Stimulated activated CD4-positive, alpha-beta T cell treated with anti-CD3 and anti-CD28 coated beads, Interleukin-4, amount 100 ng/mL, for 24 hours (primary cell): Measurements from ENCODE around the gene HOXB5.
A peak's percentile ranks its signal among the peaks of the same experiment; 100 is the strongest.

ENCODE experiments used
- DNase-seq: peaks from one replicate; pipeline ENCODE4 v3.0.0-alpha.2; 2020

HOXB5 gene

DNA sequence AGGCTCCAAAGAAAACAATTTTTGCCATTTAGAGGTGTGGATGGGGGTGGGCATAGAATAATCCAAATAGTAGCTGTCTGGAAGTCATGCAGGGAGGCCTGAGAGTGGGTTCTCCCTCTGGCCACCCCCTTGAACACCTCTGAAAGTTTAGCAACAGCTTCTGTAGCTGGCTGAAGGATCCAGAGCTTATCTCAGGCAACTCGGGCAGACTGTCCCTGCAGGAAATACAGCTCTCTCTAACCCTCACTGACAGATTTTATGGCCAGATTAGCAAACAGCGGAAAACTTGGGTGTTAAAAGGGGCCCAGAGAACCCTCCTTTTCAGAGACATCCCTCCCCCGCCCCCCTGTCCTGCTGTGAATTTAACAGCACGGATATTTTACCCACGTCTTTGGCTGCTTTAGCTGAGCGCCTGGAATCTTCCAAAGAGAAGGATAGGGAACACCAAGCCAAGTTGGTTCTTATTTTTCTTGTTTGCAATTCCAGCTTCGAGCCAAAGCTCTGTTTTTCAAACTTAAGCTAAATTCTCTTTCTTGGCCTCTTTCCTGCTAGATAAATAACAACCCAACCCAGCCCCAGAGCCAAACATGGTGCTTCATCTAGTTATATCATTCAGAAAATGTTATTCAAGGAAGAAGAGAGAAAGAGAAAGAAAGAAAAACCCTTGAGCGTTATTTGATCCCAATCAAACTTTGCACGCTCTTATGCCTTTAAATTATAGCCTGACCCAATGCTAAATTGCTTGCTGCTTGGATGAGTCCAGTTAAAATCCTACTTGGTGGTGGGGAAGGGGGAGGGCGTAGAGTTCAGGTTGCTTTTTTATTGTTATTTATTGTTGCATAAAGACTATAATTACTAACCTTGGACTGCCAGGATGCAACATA is 46.4 kb downstream of the HOXB5 start:
- DNase-seq, result no peak

DNA sequence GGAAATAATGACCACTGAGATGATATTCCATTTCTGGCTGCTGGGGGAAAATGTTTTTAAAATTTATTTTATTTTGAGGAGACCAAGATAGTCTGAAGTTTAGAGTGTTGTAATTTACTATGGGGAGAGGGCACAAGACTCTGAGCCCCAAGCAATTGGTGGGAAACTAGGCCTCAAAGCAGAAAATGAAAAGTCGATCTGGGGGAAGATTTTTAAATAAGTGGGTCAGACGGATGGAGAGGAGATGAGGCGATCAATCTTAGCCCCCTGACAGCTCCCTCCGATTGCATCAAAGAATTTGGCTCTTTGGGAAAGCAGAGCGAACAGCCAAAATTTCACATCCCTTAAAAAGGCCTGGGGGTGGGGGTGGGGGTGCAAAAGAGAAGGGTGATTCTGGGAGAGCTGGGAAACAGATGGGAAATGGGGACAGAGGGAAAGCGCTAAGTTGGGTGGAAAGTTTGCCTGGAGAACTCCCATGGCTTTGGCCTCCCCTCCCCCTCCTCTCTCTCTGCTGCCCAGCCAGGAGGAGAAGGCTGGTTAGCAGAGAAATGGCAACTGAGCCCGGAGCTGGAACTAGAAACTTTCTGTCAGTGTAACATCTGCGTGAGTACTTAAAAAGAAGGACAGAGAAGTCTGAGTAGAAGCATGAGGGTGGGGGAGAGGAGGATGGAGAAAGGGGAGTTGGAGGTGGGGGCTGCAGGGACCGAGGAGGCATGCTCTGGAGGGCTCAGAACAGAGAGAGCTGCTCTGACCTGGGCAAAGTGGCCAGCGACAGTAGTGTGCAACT is 47.2 kb downstream of the HOXB5 start:
- DNase-seq, result no peak

DNA sequence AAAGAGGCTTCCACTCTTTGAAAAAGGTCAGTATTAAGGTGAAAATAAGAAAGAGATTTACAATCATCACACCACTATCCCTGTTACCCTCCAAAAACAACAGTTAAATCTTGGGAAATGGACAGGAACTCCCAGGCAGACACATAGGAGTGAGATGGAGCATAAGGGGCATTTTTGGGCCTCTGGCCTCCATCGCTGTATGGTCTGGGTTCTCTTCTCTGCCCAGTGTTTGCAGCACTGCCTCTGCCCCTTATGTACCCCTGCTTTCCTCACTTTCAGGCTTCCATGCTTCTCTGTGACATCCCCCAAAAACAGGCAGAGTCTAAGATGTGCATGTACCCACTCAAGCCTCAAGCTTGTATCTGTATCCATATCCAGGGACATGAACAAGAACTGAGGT is 48.0 kb downstream of the HOXB5 start:
- no peak for DNase-seq

DNA sequence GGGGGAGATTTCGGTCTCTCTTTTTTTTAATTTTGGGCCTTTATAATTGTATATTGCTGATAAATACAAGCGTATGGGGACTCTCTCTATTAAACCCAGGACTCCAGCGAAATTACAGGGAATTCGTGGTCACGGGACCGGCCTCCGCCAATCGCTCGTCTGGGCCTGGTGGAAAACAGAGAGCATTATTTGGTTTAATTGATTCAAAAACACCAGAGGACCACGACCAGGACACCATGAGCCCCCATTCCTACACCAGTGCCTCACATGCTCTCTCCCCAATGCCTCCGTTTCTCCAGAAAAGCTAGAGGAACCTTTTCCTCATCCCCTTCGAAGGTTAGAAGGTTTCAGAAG is 48.6 kb downstream of the HOXB5 start, which contains the start of gene HOXB2:
Gene HOXB2, minus strand, starts transcription at position 88 of the 354 bp plus-strand sequence. CDS start 198 bp downstream, outside the sequence.
- DNase-seq, result no peak

DNA sequence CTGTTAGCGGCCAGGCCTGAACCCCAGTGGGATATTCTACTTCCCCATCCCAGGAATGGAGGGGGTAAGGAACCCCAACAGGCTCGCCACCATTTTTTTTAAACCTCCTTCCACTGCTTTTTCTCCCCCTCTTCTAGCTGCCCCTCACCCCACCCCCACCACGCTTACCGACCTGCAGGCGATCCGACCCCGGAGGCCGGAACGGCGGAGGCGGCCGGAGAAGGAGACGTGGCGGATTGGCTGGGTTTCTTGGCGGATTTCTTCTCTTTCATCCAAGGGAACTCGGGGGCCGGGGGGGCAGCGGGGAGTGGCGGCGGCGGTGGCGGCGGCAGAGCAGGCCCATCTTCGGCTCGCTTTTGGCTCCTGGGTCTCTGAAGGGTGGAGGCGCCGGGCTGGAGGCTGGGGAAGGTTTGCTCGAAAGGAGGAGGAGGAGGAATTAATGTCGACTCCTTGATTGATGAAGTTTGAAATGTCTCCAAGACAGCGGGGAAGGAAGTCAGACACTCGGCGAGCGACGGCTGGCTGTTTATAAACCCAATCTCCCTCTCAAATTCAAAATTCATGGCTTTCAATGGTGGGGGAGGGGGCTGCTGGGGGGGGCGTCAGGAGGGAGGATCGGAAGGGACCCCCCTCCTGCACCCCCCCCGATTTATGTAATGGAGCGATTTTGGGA is 49.1 kb downstream of the HOXB5 start:
- DNase-seq, result peak; percentile 38

DNA sequence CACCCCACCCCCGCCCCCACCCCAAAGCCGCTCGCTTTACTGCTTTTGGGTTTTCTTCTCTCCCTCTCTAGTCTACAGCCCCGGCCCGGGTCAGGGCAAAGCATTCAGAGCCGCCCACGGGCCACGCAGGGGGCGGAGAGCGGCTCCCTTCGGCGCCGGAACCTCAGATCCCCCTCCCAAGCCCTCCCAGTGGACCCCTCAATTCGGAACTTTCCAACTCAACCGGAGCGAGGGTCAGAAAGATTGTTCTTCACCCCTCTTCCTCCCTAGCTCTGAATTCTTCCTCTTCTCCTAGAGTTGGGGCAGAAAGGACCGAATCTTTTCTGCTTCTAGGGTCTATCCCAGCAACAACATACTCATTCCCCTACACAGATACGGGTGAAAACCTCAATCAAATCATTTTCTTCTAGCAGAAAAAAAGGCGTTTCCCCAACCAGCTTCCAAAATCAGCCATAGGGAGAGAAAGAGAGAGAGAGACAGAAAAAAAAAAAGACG is 49.7 kb downstream of the HOXB5 start:
- peak; percentile 49 for DNase-seq

DNA sequence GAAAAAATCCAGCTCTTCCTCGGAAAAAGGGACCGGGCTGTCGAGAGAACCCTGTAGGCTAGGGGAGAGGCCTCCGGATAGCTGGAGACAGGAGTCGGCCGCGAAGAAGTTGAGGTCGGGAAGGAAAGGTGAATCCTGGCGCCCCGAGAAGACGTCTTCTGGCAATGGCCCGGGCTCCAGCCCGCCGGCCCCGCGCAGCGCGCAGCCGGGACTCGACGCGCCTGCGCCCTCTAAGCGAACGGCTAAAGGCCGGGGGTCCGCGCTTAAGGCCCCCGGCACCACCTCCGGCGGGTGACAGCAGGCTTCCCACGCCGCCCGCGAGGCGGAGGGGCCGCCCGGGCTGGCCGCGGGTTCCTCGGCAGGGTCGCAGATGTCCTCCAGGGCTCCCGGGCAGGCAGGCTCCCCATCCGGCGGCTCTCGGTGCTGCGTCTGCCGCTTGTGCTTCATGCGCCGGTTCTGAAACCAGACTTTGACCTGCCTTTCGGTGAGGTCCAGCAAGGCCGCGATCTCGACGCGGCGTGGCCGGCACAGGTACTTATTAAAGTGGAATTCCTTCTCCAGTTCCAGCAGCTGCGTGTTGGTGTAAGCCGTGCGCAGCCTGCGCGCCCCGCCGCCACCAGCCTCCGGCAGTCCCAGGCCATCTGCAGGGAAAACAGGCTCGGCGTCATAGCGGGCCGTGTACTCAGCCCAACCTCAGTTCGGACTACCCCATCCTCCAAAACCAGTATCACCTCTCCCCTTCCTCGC is 50.3 kb downstream of the HOXB5 start:
- DNase-seq, result peak; percentile 55

DNA sequence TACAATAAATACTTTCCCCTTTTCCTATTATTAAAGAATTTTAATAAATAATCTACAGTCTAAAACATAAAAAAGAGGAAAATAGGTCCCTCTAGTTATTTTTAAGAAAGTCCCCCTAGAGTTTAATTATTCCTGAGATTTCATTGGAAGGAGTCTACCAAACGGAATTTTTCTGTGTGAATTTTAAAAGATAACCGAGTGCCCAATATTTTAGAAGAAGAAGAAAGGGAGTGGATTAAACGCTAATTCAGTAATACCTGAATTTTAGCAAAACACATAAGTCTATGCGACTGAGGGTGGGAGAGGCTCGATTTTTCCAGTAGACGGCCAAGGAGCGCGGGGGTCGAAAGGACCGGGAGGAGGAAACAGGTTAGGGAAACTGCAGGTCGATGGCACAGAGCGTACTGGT is 50.9 kb downstream of the HOXB5 start:
- no peak for DNase-seq

DNA sequence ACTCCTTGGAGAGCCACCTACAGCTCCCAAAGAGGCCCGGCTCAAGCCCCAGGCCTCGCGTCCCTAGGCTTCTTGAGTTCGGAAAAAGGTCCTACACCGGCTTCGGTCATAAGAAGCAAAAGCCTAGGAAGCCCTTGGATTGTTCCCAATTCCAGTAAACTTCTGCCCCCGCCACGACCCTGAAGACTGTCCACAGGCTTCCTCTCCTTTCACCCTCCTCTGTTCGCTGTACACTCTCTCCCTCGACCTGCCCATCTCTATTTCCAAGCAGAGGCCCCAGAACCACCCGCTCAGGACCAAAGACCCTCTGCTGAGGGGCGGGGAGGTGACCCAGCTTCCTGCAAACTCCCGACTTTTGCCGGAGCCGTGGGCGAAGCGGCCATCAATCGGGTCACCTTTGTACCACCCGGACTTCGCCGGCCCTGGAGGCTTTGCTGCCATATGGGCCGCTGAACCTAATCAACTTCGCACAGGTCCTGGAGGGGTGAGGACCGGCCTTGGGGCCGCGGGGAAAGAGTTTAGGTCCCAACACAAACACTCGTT is 51.4 kb downstream of the HOXB5 start:
- peak; percentile 20 for DNase-seq

DNA sequence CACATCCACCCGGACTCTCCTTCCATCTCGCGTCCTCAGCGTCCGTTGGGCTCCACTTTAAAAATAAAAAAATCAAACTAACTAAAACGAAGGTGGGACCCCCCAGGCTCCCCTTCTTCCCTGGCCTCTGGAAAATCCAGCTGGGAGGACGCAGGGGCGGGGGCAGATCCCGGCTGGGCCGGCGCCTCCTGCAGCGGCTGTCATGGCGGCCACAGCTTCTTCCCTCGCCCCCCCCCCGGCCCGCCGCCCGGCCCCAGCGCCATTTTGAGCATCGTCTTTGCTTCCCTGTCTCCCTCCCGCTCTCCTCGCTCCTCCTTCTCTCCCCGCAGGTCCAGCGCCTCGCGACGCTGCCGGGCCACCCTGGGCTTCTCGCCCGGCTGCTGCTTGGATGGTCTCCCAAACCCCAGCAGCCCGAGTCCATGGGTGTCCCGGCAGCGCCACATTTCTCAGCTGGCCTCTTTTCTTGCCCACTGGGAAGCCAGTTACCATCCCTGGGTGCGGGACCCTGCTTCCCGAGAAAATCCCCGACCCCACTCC is 51.9 kb downstream of the HOXB5 start:
- DNase-seq, result peak; percentile 40
